ENCODE results near the gene UBB.

UBB gene

GRCh38 chr17:16417896-16418684, 37.2 kb downstream of the UBB start:
- no peak for DNase-seq (ENCODE audit: low read depth)

GRCh38 chr17:16418685-16419068, 37.8 kb downstream of the UBB start:
- no peak for DNase-seq (ENCODE audit: low read depth)

DNA sequence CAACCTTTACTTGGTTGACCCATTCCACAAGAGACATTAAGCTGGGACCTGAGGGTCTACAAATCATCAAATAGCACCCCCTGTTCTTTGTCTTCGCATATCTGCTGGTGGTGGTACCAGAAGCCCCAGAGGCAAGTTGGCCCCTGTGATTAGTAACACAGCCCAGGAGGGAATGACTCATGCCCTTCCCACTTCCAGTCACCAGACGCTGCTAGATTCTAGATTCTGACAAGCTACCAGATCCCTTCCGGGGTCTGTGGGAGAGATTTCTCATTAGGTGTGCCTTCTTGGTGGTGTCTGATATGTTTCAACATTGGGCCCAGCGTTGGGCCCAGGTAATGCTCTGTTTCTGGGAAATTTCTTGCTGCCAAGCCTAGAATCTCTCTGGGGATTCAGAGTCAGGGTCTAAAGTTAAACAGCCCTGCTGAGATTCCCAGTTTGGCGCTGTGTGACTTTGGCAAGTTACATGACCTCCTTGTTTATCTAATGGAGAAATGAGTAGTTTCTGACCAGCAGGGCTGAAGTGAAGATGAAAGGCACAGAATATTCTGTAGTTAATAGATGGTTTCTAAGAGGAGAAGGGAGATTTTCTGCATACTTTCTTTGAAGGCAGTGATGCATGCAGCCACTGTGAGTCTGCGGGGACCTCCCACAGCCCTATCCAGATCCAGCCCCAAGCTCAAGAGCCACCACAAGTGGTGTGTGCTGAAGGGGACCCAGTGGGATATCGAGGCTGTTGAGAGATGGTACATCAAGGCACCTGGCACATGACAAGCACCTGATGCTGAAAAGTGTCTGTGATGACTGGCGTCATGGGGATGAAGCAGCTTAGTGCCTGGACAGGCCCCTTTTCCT, 38.4 kb downstream of the UBB start:
- peak; percentile 68 for DNase-seq (ENCODE audit: low read depth)

DNA sequence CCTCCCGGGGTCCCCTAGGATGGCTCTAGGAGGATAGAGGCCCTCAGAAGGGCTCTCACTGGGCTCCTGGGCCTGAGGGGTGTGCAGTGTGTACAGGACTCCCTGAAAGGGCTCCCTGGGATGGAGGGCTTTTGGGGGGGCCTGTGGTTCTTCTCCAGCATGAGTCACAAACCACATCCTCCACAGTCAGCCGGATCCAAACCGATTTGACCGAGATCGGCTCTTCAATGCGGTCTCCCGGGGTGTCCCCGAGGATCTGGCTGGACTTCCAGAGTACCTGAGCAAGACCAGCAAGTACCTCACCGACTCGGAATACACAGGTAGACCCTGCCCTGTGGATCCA, 39.0 kb downstream of the UBB start:
- no peak for DNase-seq (ENCODE audit: low read depth)

- DNase-seq (ENCODE audit: low read depth) = no peak
These were observed 41.5 kb downstream of the UBB start for GRCh38 chr17:16422416-16422815.

DNA sequence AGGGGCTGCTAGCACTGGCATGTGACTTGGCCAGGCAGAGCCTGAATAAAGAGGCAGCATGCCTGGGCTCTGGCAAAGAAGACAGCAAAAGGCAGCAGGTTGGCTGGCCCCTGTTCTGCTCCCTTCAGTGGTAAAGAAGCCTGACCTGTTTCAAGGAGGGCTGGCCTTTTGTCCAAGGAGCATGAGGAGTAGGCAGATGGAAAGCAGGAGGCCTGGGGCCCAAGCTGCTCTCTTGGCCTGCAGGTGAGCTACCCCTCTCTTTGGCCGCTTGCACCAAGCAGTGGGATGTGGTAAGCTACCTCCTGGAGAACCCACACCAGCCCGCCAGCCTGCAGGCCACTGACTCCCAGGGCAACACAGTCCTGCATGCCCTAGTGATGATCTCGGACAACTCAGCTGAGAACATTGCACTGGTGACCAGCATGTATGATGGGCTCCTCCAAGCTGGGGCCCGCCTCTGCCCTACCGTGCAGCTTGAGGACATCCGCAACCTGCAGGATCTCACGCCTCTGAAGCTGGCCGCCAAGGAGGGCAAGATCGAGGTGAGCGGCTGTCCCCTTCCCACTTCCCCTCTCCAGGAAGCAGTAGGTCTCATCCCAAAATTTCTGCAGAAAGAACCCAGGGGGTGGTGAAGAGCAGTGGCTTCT, 42.5 kb downstream of the UBB start:
- no peak for DNase-seq (ENCODE audit: low read depth)

- DNase-seq (ENCODE audit: low read depth) = no peak
These were observed 44.3 kb downstream of the UBB start for GRCh38 chr17:16425202-16425601.

GRCh38 chr17:16425698-16426659, 45.1 kb downstream of the UBB start:
- DNase-seq (ENCODE audit: low read depth) = no peak

DNA sequence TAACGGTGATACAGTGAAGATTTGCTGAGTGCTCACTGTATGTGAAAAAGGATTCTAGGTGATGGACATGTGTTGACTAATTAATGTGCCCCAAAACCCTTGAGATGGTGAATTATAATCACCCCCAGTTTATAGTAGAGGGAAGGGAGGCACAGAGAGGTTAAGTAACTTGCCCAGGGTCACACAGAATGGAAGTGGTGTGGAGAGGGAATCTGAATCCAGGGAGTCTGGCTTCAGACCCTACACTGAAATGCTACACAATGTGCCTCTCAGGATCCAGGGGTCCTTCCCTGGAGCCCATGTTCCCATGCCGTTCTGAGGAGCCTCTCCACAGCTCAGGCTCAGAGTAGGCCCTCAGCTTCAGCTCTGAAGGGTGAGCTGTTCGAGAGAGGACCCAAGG, 46.1 kb downstream of the UBB start:
- DNase-seq (ENCODE audit: low read depth) = no peak

DNA sequence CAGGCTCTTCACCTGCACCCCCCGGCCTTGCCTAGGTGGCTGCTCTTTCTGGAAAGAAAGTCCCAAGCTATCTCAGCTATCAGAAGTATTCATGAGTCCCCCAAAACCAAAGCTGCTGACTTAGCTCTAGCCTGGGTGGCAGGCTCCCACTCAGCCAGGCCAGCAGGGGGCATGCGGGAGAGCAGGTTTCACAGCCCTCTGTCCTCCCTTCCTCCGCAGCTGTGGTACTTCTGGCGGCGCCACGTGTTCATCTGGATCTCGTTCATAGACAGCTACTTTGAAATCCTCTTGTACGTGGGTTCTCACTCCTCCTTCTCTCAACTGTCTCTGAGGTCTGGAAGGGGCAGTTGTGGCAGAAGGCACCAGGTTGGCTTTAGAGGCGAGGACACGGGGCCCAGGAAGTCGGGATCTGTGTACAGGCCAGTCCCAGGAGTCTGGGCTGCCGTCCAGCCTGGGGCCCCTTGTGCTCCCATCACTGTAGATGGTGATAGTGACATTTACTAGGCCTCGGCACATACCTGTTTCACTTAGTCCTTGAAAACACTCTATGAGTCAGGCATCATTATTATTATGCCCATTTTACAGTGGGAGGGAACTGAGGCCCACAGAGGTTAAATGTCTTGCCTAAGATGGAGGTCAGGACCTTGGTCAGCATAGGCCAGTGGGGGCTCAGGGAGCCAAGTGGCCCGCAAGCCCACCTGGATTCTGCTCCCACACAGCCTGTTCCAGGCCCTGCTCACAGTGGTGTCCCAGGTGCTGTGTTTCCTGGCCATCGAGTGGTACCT, 47.4 kb downstream of the UBB start:
- peak; percentile 51 for DNase-seq (ENCODE audit: low read depth)

- DNase-seq (ENCODE audit: low read depth) = no peak
These were observed 48.2 kb downstream of the UBB start for GRCh38 chr17:16429083-16429482.

GRCh38 chr17:16430650-16431049, 49.8 kb downstream of the UBB start:
- DNase-seq (ENCODE audit: low read depth) = no peak

GRCh38 chr17:16432017-16432416, 51.1 kb downstream of the UBB start:
- DNase-seq (ENCODE audit: low read depth) = no peak

All from activated T-cell treated with anti-CD3 and anti-CD28 coated beads for 24 hours (primary cell).